K562 (cell line): ENCODE measurements around the gene HCAR1. TPM values are rescaled to one million over a fixed set of nuclear protein-coding genes. Genes with fewer than 3 reads are reported as not detected.
A peak's percentile ranks its signal among the peaks of the same experiment; 100 is the strongest.

Source experiments
- CC2D1A ChIP-seq: fragments of 450-650 bp; IDR thresholded peaks from 2 replicates; pipeline ENCODE4 v1.6.1; 2017; ENCODE audit warnings: mild to moderate bottlenecking
- GABPB2 ChIP-seq: fragments of 250-450 bp; sonication (Bioruptor Pico); conservative IDR thresholded peaks from 2 replicates; pipeline ENCODE4 v1.5.1; 2021; ENCODE audit warnings: mild to moderate bottlenecking
- HSF4 ChIP-seq: fragments of 250-450 bp; sonication (Bioruptor Pico); IDR thresholded peaks from 2 replicates; pipeline ENCODE4 v2.1.2; 2022; ENCODE audit warnings: mild to moderate bottlenecking, moderate library complexity, borderline replicate concordance
- MAZ ChIP-seq, 2 experiments: fragments of 450-650 bp in 1 of 2; sonication (generic) in 1 of 2; formaldehyde crosslinking; IDR thresholded peaks in 1 of 2; conservative IDR thresholded peaks in 1 of 2; 2 replicates each; pipeline versions ENCODE4 v1.4.0 to v1.5.0; 2020; ENCODE audit warnings: mild to moderate bottlenecking in 1 of 2, missing genetic modification reagents in 1 of 2
- NFIC ChIP-seq: fragments of 450-650 bp; IDR thresholded peaks from 2 replicates; pipeline ENCODE4 v1.6.1; 2017; ENCODE audit warnings: mild to moderate bottlenecking, inconsistent platforms
- POLR2B ChIP-seq: fragments of 450-650 bp; IDR thresholded peaks from 2 replicates; pipeline ENCODE4 v1.6.1; 2018; ENCODE audit warnings: low read depth; ENCODE audit not compliant: partially characterized antibody
- RAD21 ChIP-seq, 2 experiments: fragments of 250-450 bp in 1 of 2; fragments of 450-650 bp in 1 of 2; sonication (Bioruptor Pico) in 1 of 2; formaldehyde crosslinking in 1 of 2; IDR thresholded peaks in 1 of 2; conservative IDR thresholded peaks in 1 of 2; 2 replicates each; pipeline versions ENCODE4 v1.4.0 to v1.8.0; 2020 to 2022; ENCODE audit warnings: mild to moderate bottlenecking in 2 of 2, moderate library complexity in 1 of 2
- RFX5 ChIP-seq: IDR thresholded peaks from 2 replicates; pipeline ENCODE4 v1.6.1; 2011; ENCODE audit warnings: low read depth, mild to moderate bottlenecking, improper control_type of control experiment, low read length
- SRSF3 ChIP-seq: fragments of 200-400 bp; formaldehyde crosslinking; IDR thresholded peaks from 2 replicates; pipeline ENCODE4 v1.6.1; 2016; ENCODE audit warnings: mild to moderate bottlenecking, low read length, moderate library complexity; ENCODE audit not compliant: insufficient read depth
- STAT5B ChIP-seq: fragments of 250-450 bp; sonication (Bioruptor Pico); IDR thresholded peaks from 2 replicates; pipeline ENCODE4 v1.8.0; 2021; ENCODE audit warnings: mild to moderate bottlenecking, inconsistent platforms
- ZC3H4 ChIP-seq: sonication (generic); formaldehyde crosslinking; IDR thresholded peaks from 2 replicates; pipeline ENCODE4 v1.9.0; 2021; ENCODE audit warnings: missing genetic modification reagents, borderline replicate concordance
- ZNF140 ChIP-seq: fragments of 250-450 bp; sonication (Bioruptor Pico); IDR thresholded peaks from 2 replicates; pipeline ENCODE4 v1.8.0; 2021; ENCODE audit warnings: moderate library complexity, mild to moderate bottlenecking, inconsistent platforms
- ZNF184 ChIP-seq: sonication (generic); formaldehyde crosslinking; IDR thresholded peaks from 2 replicates; pipeline ENCODE4 v1.5.0; 2020; ENCODE audit warnings: missing genetic modification reagents
- ZNF274 ChIP-seq: IDR thresholded peaks from 2 replicates; pipeline ENCODE4 v1.6.1; 2011; ENCODE audit warnings: low read depth, mild to moderate bottlenecking, low read length, moderate library complexity, borderline replicate concordance
- ZNF311 ChIP-seq: fragments of 250-450 bp; sonication (Bioruptor Pico); IDR thresholded peaks from 2 replicates; pipeline ENCODE4 v1.4.0; 2020; ENCODE audit warnings: mild to moderate bottlenecking, moderate library complexity
- ZNF766 ChIP-seq: fragments of 200-800 bp; sonication (Bioruptor generic); conservative IDR thresholded peaks from 2 replicates; pipeline ENCODE4 v1.6.1; 2016; ENCODE audit warnings: missing genetic modification characterization, missing compliant biosample characterization
- polyA plus RNA-seq, 8 experiments: library from polyadenylated mRNA; depleted of rRNA in 4 of 8; stranded (reverse) in 5 of 8; unstranded in 3 of 8; fragments of >200 nt; fragmentation: Nextera tagmentation in 2 of 8; fragmentation: Illumina TruSeq in 1 of 8; extraction: Ambion mirVana in 2 of 8; extraction: Trizol in 1 of 8; gene quantifications; 2 replicates each; pipeline versions ENCODE4 v1.2.1 to v1.2.3, GENCODE V29; 2011 to 2014; ENCODE audit warnings: inconsistent platforms in 1 of 8, missing spikeins in 1 of 8
- total RNA-seq, 7 experiments: library from RNA; depleted of rRNA in 6 of 7; stranded (reverse); fragments of >200 nt in 6 of 7; fragmentation: Illumina TruSeq in 2 of 7; extraction: Trizol in 2 of 7; gene quantifications; 2 replicates each; pipeline versions ENCODE4 v1.2.1 to v1.2.3, GENCODE V29; 2011 to 2021; ENCODE audit warnings: low replicate concordance in 1 of 7
- TF ChIP-seq, protein P1 (sequence below): fragments of 450-650 bp; IDR thresholded peaks from 2 replicates; pipeline ENCODE4 v1.6.1; 2018; ENCODE audit warnings: mild to moderate bottlenecking, low read depth; ENCODE audit not compliant: partially characterized antibody
- TF ChIP-seq, protein P2 (sequence below), 2 experiments: fragments of 450-650 bp; IDR thresholded peaks; 2 replicates each; pipeline ENCODE4 v1.6.1; 2016; ENCODE audit warnings: mild to moderate bottlenecking in 2 of 2, borderline replicate concordance in 1 of 2, low read depth in 1 of 2, moderate library complexity in 1 of 2

HCAR1 gene
- total and polyA plus RNA-seq, 9 of the 15 experiments (the other 6 are each of a cell fraction or from before 2014, with no cell fraction given): not detected

DNA sequence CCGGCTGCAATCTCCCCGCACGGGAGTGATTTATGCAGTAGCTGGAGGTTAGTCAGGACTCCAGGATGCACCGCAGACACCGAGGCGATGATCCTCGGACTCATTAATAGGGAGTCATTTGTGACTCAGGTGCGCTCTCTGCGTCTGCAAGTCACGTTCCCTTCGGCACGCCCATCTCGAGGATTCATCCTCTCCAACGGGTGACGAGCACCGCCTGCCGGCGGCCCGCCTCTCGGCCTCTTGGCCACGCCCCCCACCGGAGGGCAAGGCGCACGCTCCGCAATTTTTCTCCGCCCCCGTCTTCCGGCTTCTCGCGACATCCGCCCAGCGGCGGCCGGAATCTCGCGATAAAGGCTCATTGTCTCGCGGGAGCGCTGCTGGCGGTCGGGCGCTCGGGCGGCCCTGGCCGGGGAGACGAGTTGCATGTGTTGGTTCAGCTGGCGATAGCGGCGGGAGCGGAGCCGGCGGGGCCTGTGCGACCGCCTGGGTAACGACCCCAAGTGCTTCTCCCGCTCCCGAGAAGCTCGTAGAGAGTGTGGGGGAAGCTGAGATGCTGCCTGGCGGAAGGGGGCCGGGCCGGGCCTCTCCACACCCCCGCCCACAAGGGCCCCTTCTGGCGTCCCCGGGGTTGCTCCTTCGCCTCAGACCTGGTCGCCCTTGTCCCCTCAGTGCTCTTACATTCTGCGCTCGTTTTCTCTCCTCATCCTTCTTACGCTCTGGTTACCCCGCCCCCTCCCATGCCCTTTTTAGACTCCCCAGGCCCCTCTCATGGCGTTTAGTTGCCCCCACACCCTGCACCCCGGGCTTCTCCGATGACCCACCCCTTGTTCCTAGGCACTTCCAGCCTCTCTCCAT, 22.0 kb upstream of the HCAR1 start, which contains the start of gene DENR (continued):
- peak; percentile 87; the same call in 1 of the 2 replicates for TF ChIP-seq CC2D1A
- TF ChIP-seq ZC3H4 (CRISPR knock-in tag): no peak
- peak; percentile 85 to 94 for TF ChIP-seq MAZ (CRISPR knock-in tag; conservative IDR thresholded peaks at IDR 0.05 in 1 of 2, IDR thresholded peaks at IDR 0.05 in 1 of 2)
- TF ChIP-seq RFX5: no peak
- TF ChIP-seq, protein P1, sequence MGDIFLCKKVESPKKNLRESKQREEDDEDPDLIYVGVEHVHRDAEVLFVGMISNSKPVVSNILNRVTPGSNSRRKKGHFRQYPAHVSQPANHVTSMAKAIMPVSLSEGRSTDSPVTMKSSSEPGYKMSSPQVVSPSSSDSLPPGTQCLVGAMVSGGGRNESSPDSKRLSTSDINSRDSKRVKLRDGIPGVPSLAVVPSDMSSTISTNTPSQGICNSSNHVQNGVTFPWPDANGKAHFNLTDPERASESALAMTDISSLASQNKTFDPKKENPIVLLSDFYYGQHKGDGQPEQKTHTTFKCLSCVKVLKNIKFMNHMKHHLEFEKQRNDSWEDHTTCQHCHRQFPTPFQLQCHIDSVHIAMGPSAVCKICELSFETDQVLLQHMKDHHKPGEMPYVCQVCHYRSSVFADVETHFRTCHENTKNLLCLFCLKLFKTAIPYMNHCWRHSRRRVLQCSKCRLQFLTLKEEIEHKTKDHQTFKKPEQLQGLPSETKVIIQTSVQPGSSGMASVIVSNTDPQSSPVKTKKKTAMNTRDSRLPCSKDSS: no peak
- TF ChIP-seq GABPB2 (CRISPR knock-in tag): no peak
- no peak for TF ChIP-seq HSF4
- TF ChIP-seq STAT5B: no peak
- TF ChIP-seq RAD21 (CRISPR knock-in tag; conservative IDR thresholded peaks at IDR 0.05 in 1 of 2, IDR thresholded peaks at IDR 0.05 in 1 of 2): peak; percentile 97 to 100
- peak; percentile 63; the same call in 1 of the 2 replicates for TF ChIP-seq ZNF274
- TF ChIP-seq POLR2B: peak; percentile 92
- TF ChIP-seq ZNF766 (CRISPR knock-in tag): peak; percentile 50; the same call in 1 of the 2 replicates
- TF ChIP-seq NFIC: peak; percentile 80
- no peak for TF ChIP-seq ZNF311 (CRISPR knock-in tag)
- TF ChIP-seq, protein P2, sequence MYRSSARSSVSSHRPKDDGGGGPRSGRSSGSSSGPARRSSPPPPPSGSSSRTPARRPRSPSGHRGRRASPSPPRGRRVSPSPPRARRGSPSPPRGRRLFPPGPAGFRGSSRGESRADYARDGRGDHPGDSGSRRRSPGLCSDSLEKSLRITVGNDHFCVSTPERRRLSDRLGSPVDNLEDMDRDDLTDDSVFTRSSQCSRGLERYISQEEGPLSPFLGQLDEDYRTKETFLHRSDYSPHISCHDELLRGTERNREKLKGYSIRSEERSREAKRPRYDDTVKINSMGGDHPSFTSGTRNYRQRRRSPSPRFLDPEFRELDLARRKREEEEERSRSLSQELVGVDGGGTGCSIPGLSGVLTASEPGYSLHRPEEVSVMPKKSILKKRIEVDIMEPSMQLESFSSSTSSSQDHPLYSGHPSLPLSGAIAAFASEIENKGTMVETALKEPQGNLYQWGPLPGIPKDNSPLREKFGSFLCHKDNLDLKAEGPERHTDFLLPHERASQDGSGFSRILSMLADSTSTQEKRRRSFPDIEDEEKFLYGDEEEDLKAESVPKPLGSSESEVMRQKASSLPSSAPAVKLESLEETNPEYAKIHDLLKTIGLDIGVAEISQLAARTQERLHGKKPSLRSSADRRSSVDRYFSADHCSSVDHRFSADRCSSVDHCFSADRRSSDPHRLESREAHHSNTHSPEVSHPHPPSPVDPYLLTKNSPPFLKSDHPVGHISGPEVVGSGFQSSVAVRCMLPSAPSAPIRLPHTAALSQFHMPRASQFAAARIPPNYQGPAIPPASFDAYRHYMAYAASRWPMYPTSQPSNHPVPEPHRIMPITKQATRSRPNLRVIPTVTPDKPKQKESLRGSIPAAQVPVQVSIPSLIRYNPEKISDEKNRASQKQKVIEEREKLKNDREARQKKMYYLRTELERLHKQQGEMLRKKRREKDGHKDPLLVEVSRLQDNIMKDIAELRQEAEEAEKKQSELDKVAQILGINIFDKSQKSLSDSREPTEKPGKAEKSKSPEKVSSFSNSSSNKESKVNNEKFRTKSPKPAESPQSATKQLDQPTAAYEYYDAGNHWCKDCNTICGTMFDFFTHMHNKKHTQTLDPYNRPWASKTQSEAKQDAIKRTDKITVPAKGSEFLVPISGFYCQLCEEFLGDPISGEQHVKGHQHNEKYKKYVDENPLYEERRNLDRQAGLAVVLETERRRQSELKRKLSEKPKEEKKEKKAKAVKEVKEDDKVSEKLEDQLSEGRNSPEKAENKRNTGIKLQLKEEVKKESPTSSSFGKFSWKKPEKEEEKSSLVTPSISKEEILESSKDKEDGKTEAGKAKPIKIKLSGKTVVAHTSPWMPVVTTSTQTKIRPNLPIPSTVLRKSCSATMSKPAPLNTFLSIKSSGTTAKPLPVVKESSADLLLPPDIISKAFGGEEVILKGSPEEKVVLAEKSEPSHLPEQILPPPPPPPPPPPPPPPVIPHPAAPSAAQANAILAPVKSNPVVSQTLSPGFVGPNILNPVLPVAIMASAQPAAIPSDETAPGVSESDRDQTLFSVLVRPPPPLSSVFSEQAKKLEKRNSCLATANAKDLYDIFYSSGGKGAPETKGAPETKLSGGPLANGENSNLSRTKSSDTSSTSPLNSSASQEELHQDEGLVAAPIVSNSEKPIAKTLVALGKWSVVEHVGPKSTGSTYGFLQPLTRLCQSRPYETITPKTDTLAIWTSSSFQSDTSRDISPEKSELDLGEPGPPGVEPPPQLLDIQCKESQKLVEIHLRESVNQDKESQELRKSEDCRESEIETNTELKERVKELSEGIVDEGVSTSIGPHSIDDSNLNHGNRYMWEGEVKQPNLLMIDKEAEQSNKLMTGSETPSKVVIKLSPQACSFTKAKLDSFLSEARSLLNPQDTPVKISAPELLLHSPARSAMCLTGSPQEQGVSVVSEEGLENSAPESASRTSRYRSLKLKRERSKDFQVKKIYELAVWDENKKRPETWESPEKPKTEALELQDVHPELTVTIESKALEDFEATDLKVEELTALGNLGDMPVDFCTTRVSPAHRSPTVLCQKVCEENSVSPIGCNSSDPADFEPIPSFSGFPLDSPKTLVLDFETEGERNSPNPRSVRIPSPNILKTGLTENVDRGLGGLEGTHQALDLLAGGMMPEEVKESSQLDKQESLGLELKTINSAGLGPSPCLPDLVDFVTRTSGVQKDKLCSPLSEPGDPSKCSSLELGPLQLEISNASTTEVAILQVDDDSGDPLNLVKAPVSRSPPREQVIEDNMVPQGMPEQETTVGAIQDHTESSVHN (IDR thresholded peaks at IDR 0.05; ENCODE audit: borderline replicate concordance in 1 of 2, low read depth in 1 of 2): no peak
- TF ChIP-seq ZNF184 (CRISPR knock-in tag): no peak
- TF ChIP-seq ZNF140 (CRISPR knock-in tag): no peak
- peak; percentile 87; the same call in 1 of the 2 replicates for TF ChIP-seq SRSF3
